SK-N-SH (cell line): ENCODE measurements around the gene MNT. TPM values are rescaled to one million over a fixed set of nuclear protein-coding genes. Genes with fewer than 3 reads are reported as not detected.

Experiments
- CTCF ChIA-PET: fragments of 300-600, 350-600 bp; formaldehyde crosslinking; extraction: SDS; loops from one replicate; lab custom pipeline; 2021; lab: Yijun Ruan, JAX
- POLR2A ChIA-PET: fragments of 350-600 bp; sonication (Branson Sonifier 250); formaldehyde crosslinking; extraction: SDS; loops from one replicate; lab custom pipeline; 2020; ENCODE audit warnings: antibody characterized with exemption, inconsistent platforms; lab: Yijun Ruan, JAX
- DNase-seq: peaks from one replicate; pipeline ENCODE4 v3.0.0; 2012
- H2AFZ ChIP-seq: fragments of 200-600 bp; sonication (generic); 2 replicates; pipeline ENCODE4 v1.8.1; 2016; ENCODE audit warnings: antibody characterized with exemption, mild to moderate bottlenecking, low read depth
- H3F3A ChIP-seq: fragments of 200-600 bp; sonication (generic); replicated peaks from 2 replicates; pipeline ENCODE3; 2016; ENCODE audit warnings: antibody characterized with exemption, mild to moderate bottlenecking; ENCODE audit not compliant: insufficient read depth
- H3K27ac ChIP-seq, 2 experiments: fragments of 200-500 bp in 1 of 2; fragments of 200-600 bp in 1 of 2; sonication (Bioruptor generic) in 1 of 2; sonication (generic), shearing (Covaris generic) in 1 of 2; 2 replicates each; pipeline versions ENCODE4 v1.5.1 to v1.6.1; 2014 to 2016; ENCODE audit warnings: low read depth in 2 of 2, inconsistent platforms in 1 of 2, low read length in 1 of 2, mild to moderate bottlenecking in 1 of 2, mixed read lengths in 1 of 2
- H3K27me3 ChIP-seq: fragments of 200-600 bp; sonication (generic), shearing (Covaris generic); 2 replicates; pipeline ENCODE4 v1.6.1; 2016; ENCODE audit warnings: mixed run types; ENCODE audit not compliant: insufficient read depth
- H3K36me3 ChIP-seq, 2 experiments: fragments of 200-500 bp in 1 of 2; fragments of 200-600 bp in 1 of 2; sonication (Bioruptor generic) in 1 of 2; sonication (generic) in 1 of 2; replicated peaks in 1 of 2; 2 replicates each; pipeline versions ENCODE3 to v1.5.1; 2014 to 2016; ENCODE audit warnings: low read length in 1 of 2, mild to moderate bottlenecking in 1 of 2; ENCODE audit not compliant: insufficient read depth in 2 of 2, control insufficient read depth in 1 of 2
- H3K4me1 ChIP-seq, 2 experiments: fragments of 200-500 bp in 1 of 2; fragments of 200-600 bp in 1 of 2; sonication (Bioruptor generic) in 1 of 2; sonication (generic), shearing (Covaris generic) in 1 of 2; 2 replicates each; pipeline versions ENCODE4 v1.5.1 to v1.6.1; 2014 to 2016; ENCODE audit warnings: low read depth in 1 of 2, low read length in 1 of 2, mixed run types in 1 of 2; ENCODE audit not compliant: insufficient read depth in 2 of 2, control insufficient read depth in 1 of 2
- H3K4me2 ChIP-seq: fragments of 200-600 bp; sonication (generic), shearing (Covaris generic); 2 replicates; pipeline ENCODE4 v1.6.1; 2017; ENCODE audit warnings: mixed run types
- H3K4me3 ChIP-seq, 2 experiments: fragments of 200-500 bp in 1 of 2; fragments of 200-600 bp in 1 of 2; sonication (Bioruptor generic) in 1 of 2; sonication (generic), shearing (Covaris generic) in 1 of 2; 2 replicates each; pipeline versions ENCODE4 v1.5.1 to v1.8.1; 2014 to 2016; ENCODE audit warnings: low read depth in 2 of 2, inconsistent platforms in 1 of 2, low read length in 1 of 2, mild to moderate bottlenecking in 1 of 2, mixed read lengths in 1 of 2, moderate library complexity in 1 of 2
- H3K79me2 ChIP-seq: fragments of 200-600 bp; sonication (generic); 2 replicates; pipeline ENCODE4 v1.8.1; 2017; ENCODE audit warnings: mild to moderate bottlenecking; ENCODE audit not compliant: insufficient read depth
- H3K9ac ChIP-seq: fragments of 200-600 bp; sonication (generic); 2 replicates; pipeline ENCODE4 v1.6.1; 2017; ENCODE audit warnings: mixed run types
- H3K9me2 ChIP-seq: fragments of 200-600 bp; sonication (generic); 2 replicates; pipeline ENCODE4 v1.6.1; 2017; ENCODE audit warnings: mixed run types
- H3K9me3 ChIP-seq: fragments of 200-600 bp; sonication (generic); 2 replicates; pipeline ENCODE4 v1.6.1; 2017; ENCODE audit warnings: mixed run types, mild to moderate bottlenecking, moderate library complexity
- H4K20me1 ChIP-seq: fragments of 200-600 bp; sonication (generic); 2 replicates; pipeline ENCODE4 v1.6.1; 2017; ENCODE audit warnings: mild to moderate bottlenecking, mixed run types; ENCODE audit not compliant: insufficient read depth
- CTCF ChIP-seq: fragments of 200-600 bp; sonication (generic); IDR thresholded peaks from 2 replicates; pipeline ENCODE4 v1.6.1; 2017; ENCODE audit warnings: antibody characterized with exemption, mild to moderate bottlenecking, moderate library complexity
- ELF1 ChIP-seq: IDR thresholded peaks from 2 replicates; pipeline ENCODE4 v1.4.0; 2012
- GATA2 ChIP-seq: sonication (generic); formaldehyde crosslinking; IDR thresholded peaks from 2 replicates; pipeline ENCODE4 v1.5.0; 2020; ENCODE audit warnings: mild to moderate bottlenecking, missing genetic modification reagents
- IRF3 ChIP-seq: fragments of 150-350 bp; IDR thresholded peaks from 2 replicates; pipeline ENCODE4 v1.6.1; 2016; ENCODE audit warnings: mild to moderate bottlenecking, low read depth, low read length
- POLR2AphosphoS5 ChIP-seq: IDR thresholded peaks from 2 replicates; pipeline ENCODE4 v1.6.1; 2012; ENCODE audit warnings: low read depth, low read length
- REST ChIP-seq: IDR thresholded peaks from 2 replicates; pipeline ENCODE4 v1.6.1; 2012; ENCODE audit warnings: mild to moderate bottlenecking, low read depth, low read length, moderate library complexity
- RXRA ChIP-seq: IDR thresholded peaks from 2 replicates; pipeline ENCODE4 v1.4.0; 2012; ENCODE audit warnings: low read depth, mild to moderate bottlenecking, borderline replicate concordance
- SIN3A ChIP-seq: IDR thresholded peaks from 2 replicates; pipeline ENCODE4 v1.6.1; 2012; ENCODE audit warnings: low read depth, mild to moderate bottlenecking, low read length, moderate library complexity, borderline replicate concordance
- TAF1 ChIP-seq: IDR thresholded peaks from 2 replicates; pipeline ENCODE4 v1.6.1; 2012; ENCODE audit warnings: low read depth, mild to moderate bottlenecking, low read length, moderate library complexity, borderline replicate concordance
- TEAD4 ChIP-seq: IDR thresholded peaks from 2 replicates; pipeline ENCODE4 v1.4.0; 2012; ENCODE audit warnings: mild to moderate bottlenecking, borderline replicate concordance; ENCODE audit not compliant: insufficient read depth
- USF2 ChIP-seq: fragments of 150-350 bp; IDR thresholded peaks from 2 replicates; pipeline ENCODE4 v1.6.1; 2017; ENCODE audit warnings: antibody characterized with exemption, low read length, low read depth, borderline replicate concordance
- YY1 ChIP-seq: IDR thresholded peaks from 2 replicates; pipeline ENCODE4 v1.4.0; 2012; ENCODE audit warnings: low read depth, mild to moderate bottlenecking
- WGBS: methylation state at CpG from one replicate; pipeline ENCODE4 v1.1.6; 2017; ENCODE audit warnings: low lambda C conversion rate; 5-methylcytosine and 5-hydroxymethylcytosine counted together
- polyA plus RNA-seq, 3 experiments: library from polyadenylated mRNA; depleted of rRNA; stranded (reverse); fragments of >200 nt; gene quantifications; 2 replicates each; pipeline ENCODE4 v1.2.3, GENCODE V29; 2012

Gene MNT
- polyA plus RNA-seq, 1 of the 3 experiments (the other 2 are of a cell fraction) = 7.1 TPM

GRCh38 chr17:2364763-2365116, 36.1 kb downstream of the MNT start (continued):
- TF ChIP-seq REST = no peak
- TF ChIP-seq USF2 = no peak
- no peak for TF ChIP-seq CTCF
- TF ChIP-seq GATA2 (CRISPR knock-in tag) = no peak

GRCh38 chr17:2363851-2364762, 36.8 kb downstream of the MNT start:
- H4K20me1 ChIP-seq = peaks cover 12% of the 10 kb centered on the region
- no peaks in the 10 kb centered on the region for H3K9me2 ChIP-seq
- DNase-seq = no peak
- H3K4me1 ChIP-seq = peaks cover 1 to 7% of the 10 kb centered on the region in 2 experiments; a peak in 2 of 4 replicates
- H3K27ac ChIP-seq = no peak overlapping the region
- no peaks in the 10 kb centered on the region for H3F3A ChIP-seq
- no peaks in the 10 kb centered on the region for H3K79me2 ChIP-seq
- no peak overlapping the region for H3K4me3 ChIP-seq
- H3K9ac ChIP-seq = no peak overlapping the region
- no peak overlapping the region for H3K4me2 ChIP-seq
- CTCF ChIA-PET = interaction anchor here (1.7 to 26.4 kb wide), 4 partner anchors 11 to 45 kb away, joined by 7 to 654 read pairs (median 74); partner anchors contain the start of gene MNT
- H3K27me3 ChIP-seq = no peaks in the 10 kb centered on the region
- POLR2A ChIA-PET = no interaction called here
- no peaks in the 10 kb centered on the region for H3K9me3 ChIP-seq
- no peak overlapping the region for H2AFZ ChIP-seq
- 88% methylated on average over 12 of the region's 26 CpGs for WGBS
- TF ChIP-seq POLR2AphosphoS5 = no peak
- no peak for TF ChIP-seq YY1
- no peak for TF ChIP-seq TEAD4
- no peak for TF ChIP-seq SIN3A
- TF ChIP-seq ELF1 = no peak
- no peak for TF ChIP-seq TAF1
- no peak for TF ChIP-seq RXRA
- no peak for TF ChIP-seq IRF3
- peaks cover 0 to 57% of the 10 kb centered on the region in 2 experiments for H3K36me3 ChIP-seq
